HEK293 (cell line): ENCODE results near the gene RAB23.

Source experiments
- CTCF ChIA-PET: fragments of 350-600 bp; formaldehyde crosslinking; extraction: SDS; loops from one replicate; lab custom pipeline; 2021; ENCODE audit warnings: antibody characterized with exemption; lab: Yijun Ruan, JAX
- POLR2A ChIA-PET: fragments of 300-600 bp; formaldehyde crosslinking; extraction: SDS; loops from one replicate; lab custom pipeline; 2020; ENCODE audit warnings: antibody characterized with exemption, inconsistent platforms; lab: Yijun Ruan, JAX
- H3K27ac ChIP-seq: fragments of 200-500 bp; sonication (Bioruptor generic); 2 replicates; pipeline ENCODE4 v1.5.1; 2014; ENCODE audit warnings: low read depth, low read length, control low read depth, inconsistent platforms; ENCODE audit errors: extremely low read depth
- H3K36me3 ChIP-seq, 2 experiments: fragments of 200-500 bp in 1 of 2; sonication (Bioruptor generic) in 1 of 2; 1 replicate in 1 of 2; 2 replicates in 1 of 2; pipeline ENCODE4 v1.5.1; 2014 to 2017; ENCODE audit warnings: inconsistent platforms in 2 of 2, low read length in 2 of 2; ENCODE audit not compliant: control insufficient read depth in 2 of 2, insufficient read depth in 1 of 2
- H3K4me1 ChIP-seq: fragments of 200-500 bp; sonication (Bioruptor generic); 2 replicates; pipeline ENCODE4 v1.5.1; 2014; ENCODE audit warnings: mild to moderate bottlenecking, low read length, inconsistent platforms; ENCODE audit not compliant: control insufficient read depth, insufficient read depth
- H3K4me3 ChIP-seq: 2 replicates; pipeline ENCODE4 v1.5.1; 2011; ENCODE audit warnings: low read depth, mild to moderate bottlenecking, control low read depth, low read length, moderate library complexity
- H3K9me3 ChIP-seq: fragments of 200-500 bp; sonication (Bioruptor generic); 2 replicates; pipeline ENCODE4 v1.5.1; 2014; ENCODE audit warnings: low read depth, low read length, inconsistent platforms; ENCODE audit not compliant: control insufficient read depth, insufficient read depth
- CTCF ChIP-seq: fragments of 450-650 bp; formaldehyde crosslinking; IDR thresholded peaks from 2 replicates; pipeline ENCODE4 v1.5.1; 2016; ENCODE audit warnings: missing biosample characterization, missing genetic modification characterization
- GLIS2 ChIP-seq: fragments of 450-650 bp; formaldehyde crosslinking; IDR thresholded peaks from 2 replicates; pipeline ENCODE4 v1.5.1; 2016; ENCODE audit warnings: missing biosample characterization, missing genetic modification characterization
- KLF10 ChIP-seq: fragments of 450-650 bp; IDR thresholded peaks from 2 replicates; pipeline ENCODE4 v1.5.1; 2018; ENCODE audit warnings: missing biosample characterization, mild to moderate bottlenecking, missing genetic modification characterization
- PRDM6 ChIP-seq: fragments of 450-650 bp; formaldehyde crosslinking; IDR thresholded peaks from 2 replicates; pipeline ENCODE4 v1.5.1; 2017; ENCODE audit warnings: missing biosample characterization, missing genetic modification characterization
- SETDB1 ChIP-seq: IDR thresholded peaks from one replicate; pipeline ENCODE4 v1.6.1; 2017; ENCODE audit warnings: mild to moderate bottlenecking, low read length, moderate library complexity, mixed read lengths; ENCODE audit not compliant: insufficient read length
- SP7 ChIP-seq: fragments of 450-650 bp; formaldehyde crosslinking; IDR thresholded peaks from 2 replicates; pipeline ENCODE4 v1.5.1; 2016; ENCODE audit warnings: missing biosample characterization, missing genetic modification characterization
- ZBTB10 ChIP-seq: fragments of 450-650 bp; formaldehyde crosslinking; IDR thresholded peaks from 2 replicates; pipeline ENCODE4 v1.5.1; 2016; ENCODE audit warnings: missing biosample characterization, missing genetic modification characterization
- ZBTB17 ChIP-seq: fragments of 450-650 bp; formaldehyde crosslinking; IDR thresholded peaks from 2 replicates; pipeline ENCODE4 v1.5.1; 2016; ENCODE audit warnings: missing biosample characterization, missing genetic modification characterization
- ZBTB48 ChIP-seq: fragments of 450-650 bp; formaldehyde crosslinking; IDR thresholded peaks from 2 replicates; pipeline ENCODE4 v1.5.1; 2016; ENCODE audit warnings: missing biosample characterization, missing genetic modification characterization
- ZFP37 ChIP-seq: fragments of 450-650 bp; formaldehyde crosslinking; IDR thresholded peaks from 2 replicates; pipeline ENCODE4 v1.5.1; 2016; ENCODE audit warnings: missing biosample characterization, missing genetic modification characterization
- ZNF121 ChIP-seq: fragments of 450-650 bp; formaldehyde crosslinking; IDR thresholded peaks from 2 replicates; pipeline ENCODE4 v1.5.1; 2016; ENCODE audit warnings: missing biosample characterization, missing genetic modification characterization
- ZNF140 ChIP-seq: fragments of 450-650 bp; formaldehyde crosslinking; IDR thresholded peaks from 2 replicates; pipeline ENCODE4 v1.5.1; 2016; ENCODE audit warnings: missing biosample characterization, missing genetic modification characterization
- ZNF274 ChIP-seq, 2 experiments: fragments of 200-500 bp in 1 of 2; fragments of 450-650 bp in 1 of 2; sonication (Bioruptor generic) in 1 of 2; formaldehyde crosslinking in 1 of 2; IDR thresholded peaks; 2 replicates each; pipeline versions ENCODE4 v1.5.1 to v1.6.1; 2014 to 2016; ENCODE audit warnings: borderline replicate concordance in 1 of 2, inconsistent platforms in 1 of 2, low read length in 1 of 2, missing biosample characterization in 1 of 2, missing genetic modification characterization in 1 of 2
- ZNF335 ChIP-seq: fragments of 450-650 bp; formaldehyde crosslinking; conservative IDR thresholded peaks from 2 replicates; pipeline ENCODE4 v1.5.1; 2016; ENCODE audit warnings: missing biosample characterization, missing genetic modification characterization
- ZNF354C ChIP-seq: fragments of 450-650 bp; formaldehyde crosslinking; IDR thresholded peaks from 2 replicates; pipeline ENCODE4 v1.5.1; 2016; ENCODE audit warnings: missing biosample characterization, missing genetic modification characterization, low read depth, borderline replicate concordance
- ZNF391 ChIP-seq: fragments of 450-650 bp; formaldehyde crosslinking; IDR thresholded peaks from 2 replicates; pipeline ENCODE4 v1.5.1; 2016; ENCODE audit warnings: low read depth, missing biosample characterization, missing genetic modification characterization, borderline replicate concordance
- ZNF398 ChIP-seq: fragments of 450-650 bp; formaldehyde crosslinking; IDR thresholded peaks from 2 replicates; pipeline ENCODE4 v1.5.1; 2017; ENCODE audit warnings: missing biosample characterization, missing genetic modification characterization
- ZNF549 ChIP-seq: fragments of 450-650 bp; IDR thresholded peaks from 2 replicates; pipeline ENCODE4 v1.5.1; 2018; ENCODE audit warnings: missing biosample characterization, missing genetic modification characterization, mild to moderate bottlenecking, inconsistent platforms, moderate library complexity
- ZNF76 ChIP-seq: fragments of 450-650 bp; formaldehyde crosslinking; IDR thresholded peaks from 2 replicates; pipeline ENCODE4; 2016; ENCODE audit warnings: low read depth, missing biosample characterization, missing genetic modification characterization, borderline replicate concordance
- ZNF843 ChIP-seq: fragments of 450-650 bp; formaldehyde crosslinking; IDR thresholded peaks from 2 replicates; pipeline ENCODE4 v1.5.1; 2016; ENCODE audit warnings: missing biosample characterization, missing genetic modification characterization

RAB23 gene

GRCh38 chr6:57173056-57173885 is 48.8 kb downstream of the RAB23 start:
- no peaks in the 10 kb centered on the region for H3K9me3 ChIP-seq
- H3K27ac ChIP-seq, result peak overlapping the region; percentile 92
- peak overlapping the region; percentile 65 for H3K4me3 ChIP-seq
- H3K36me3 ChIP-seq, result peaks cover 3 to 5% of the 10 kb centered on the region in 2 experiments; a peak in 2 of 3 replicates
- H3K4me1 ChIP-seq, result peaks cover 14% of the 10 kb centered on the region; the same call in 1 of the 2 replicates
- CTCF ChIA-PET, result interaction anchor here (0.9 to 2.1 kb wide), 4 partner anchors 46 to 270 kb away, joined by 3 to 8 read pairs (median 4); partner anchors contain the start of gene PRIM2
- POLR2A ChIA-PET, result interaction anchor here (2.3 kb wide), 1 partner anchor 48 kb away, joined by 15 read pairs; the partner anchor contains the start of gene RAB23
- no peak for TF ChIP-seq ZNF398 (tag by site-specific recombination)
- peak; percentile 6; the same call in 1 of the 2 replicates for TF ChIP-seq ZNF335 (tag by site-specific recombination)
- TF ChIP-seq ZBTB17 (tag by site-specific recombination), result 0 out of 2 replicates have a peak, but pooled peaks have one; percentile 16
- peak; percentile 52; the same call in 1 of the 2 replicates for TF ChIP-seq PRDM6 (tag by site-specific recombination)
- TF ChIP-seq KLF10 (tag by site-specific recombination), result 0 out of 2 replicates have a peak, but pooled peaks have one; percentile 11
- TF ChIP-seq ZBTB48 (tag by site-specific recombination), result peak; percentile 64
- TF ChIP-seq ZNF274 (IDR thresholded peaks at IDR 0.05; ENCODE audit: low read length), result no peak
- no peak for TF ChIP-seq ZNF274 (tag by site-specific recombination; IDR thresholded peaks at IDR 0.05; ENCODE audit: borderline replicate concordance)
- TF ChIP-seq ZNF140, result no peak

- peaks cover 14% of the 10 kb centered on the region; the same call in 1 of the 2 replicates for H3K4me1 ChIP-seq
- no peaks in the 10 kb centered on the region for H3K9me3 ChIP-seq
- ChIA-PET POLR2A (interaction anchor here (0.6 to 2.3 kb wide), 12 partner anchors 10 to 630 kb away, joined by 3 to 15 read pairs (median 4); partner anchors contain the start of gene RAB23), CTCF (interaction anchor here (0.6 to 2.1 kb wide), 7 partner anchors 47 to 517 kb away, joined by 3 to 8 read pairs (median 3); partner anchors contain the start of gene PRIM2)
- H3K27ac ChIP-seq, result peak within 1 kb of the TSS; percentile 92
- peaks cover under 1 to 5% of the 10 kb centered on the region in 2 experiments; a peak in 2 of 3 replicates for H3K36me3 ChIP-seq
- H3K4me3 ChIP-seq, result peak within 1 kb of the TSS; percentile 65
- no peak for TF ChIP-seq ZNF354C
- peak; percentile 93 for TF ChIP-seq GLIS2 (tag by site-specific recombination)
- peak; percentile 13; the same call in 1 of the 2 replicates for TF ChIP-seq ZNF843 (tag by site-specific recombination)
- TF ChIP-seq CTCF, result peak; percentile 82
- peak; percentile 13; the same call in 1 of the 2 replicates for TF ChIP-seq ZNF549 (tag by site-specific recombination)
- no peak for TF ChIP-seq SETDB1
- peak; percentile 83 for TF ChIP-seq ZNF76
- TF ChIP-seq ZFP37 (tag by site-specific recombination), result no peak; the same call in 1 of the 2 replicates
- peak; percentile 76; the same call in 1 of the 2 replicates for TF ChIP-seq ZBTB10
- TF ChIP-seq ZNF391 (tag by site-specific recombination), result no peak
- peak; percentile 64 for TF ChIP-seq SP7 (tag by site-specific recombination)
- 0 out of 2 replicates have a peak, but pooled peaks have one; percentile 17 for TF ChIP-seq ZNF121 (tag by site-specific recombination)
Observed at GRCh38 chr6:57172136-57173055, 49.7 kb downstream of the RAB23 start, which contains the start of gene BAG2. Gene BAG2, plus strand, starts transcription at chr6:57172326. Its CDS starts 372 bp downstream, at chr6:57172698.
